GM19452 (cell line): ENCODE results near the gene OR2F2.

ENCODE experiments used
- ATAC-seq: cut with Tn5 transposase; IDR thresholded peaks from one replicate; pipeline ENCODE4 v1.9.1; 2021; ENCODE audit not compliant: unreplicated experiment

Gene OR2F2

GRCh38 chr7:143913945-143914615, 21.0 kb upstream of the OR2F2 start:
- no peak for ATAC-seq

GRCh38 chr7:143914938-143915652, 19.9 kb upstream of the OR2F2 start:
- no peak for ATAC-seq

GRCh38 chr7:143924851-143925250, 10.2 kb upstream of the OR2F2 start:
- no peak for ATAC-seq

- no peak for ATAC-seq
Observed at GRCh38 chr7:143929224-143929920, 5.7 kb upstream of the OR2F2 start.

- ATAC-seq: no peak
Observed at GRCh38 chr7:143931739-143932138, 3.3 kb upstream of the OR2F2 start.

GRCh38 chr7:143936087-143937009, 1.3 kb downstream of the OR2F2 start:
- no peak for ATAC-seq

GRCh38 chr7:143938379-143939243, 3.6 kb downstream of the OR2F2 start:
- no peak for ATAC-seq

- ATAC-seq: no peak
Observed at GRCh38 chr7:143945423-143945822, 10.4 kb downstream of the OR2F2 start.

- ATAC-seq: no peak
Observed at GRCh38 chr7:143947111-143947510, 12.1 kb downstream of the OR2F2 start.

GRCh38 chr7:143948733-143949132, 13.7 kb downstream of the OR2F2 start:
- ATAC-seq: no peak

GRCh38 chr7:143953421-143953820, 18.4 kb downstream of the OR2F2 start:
- no peak for ATAC-seq

GRCh38 chr7:143954135-143954534, 19.1 kb downstream of the OR2F2 start:
- ATAC-seq: no peak

GRCh38 chr7:143954544-143954943, 19.5 kb downstream of the OR2F2 start, which contains the start of gene OR2F1:
OR2F1 (plus strand) TSS chr7:143954844; CDS start chr7:143959971, 5,127 bp downstream.
- no peak for ATAC-seq

- no peak for ATAC-seq
Observed at GRCh38 chr7:143958781-143959180, 23.7 kb downstream of the OR2F2 start.

GRCh38 chr7:143960813-143961610, 26.0 kb downstream of the OR2F2 start:
- no peak for ATAC-seq

GRCh38 chr7:143965280-143965679, 30.2 kb downstream of the OR2F2 start:
- ATAC-seq: no peak

- no peak for ATAC-seq
Observed at GRCh38 chr7:143967398-143967797, 32.4 kb downstream of the OR2F2 start.

- no peak for ATAC-seq
Observed at GRCh38 chr7:143973870-143974416, 38.9 kb downstream of the OR2F2 start.

- ATAC-seq: no peak
Observed at GRCh38 chr7:143974459-143974858, 39.4 kb downstream of the OR2F2 start.
